Adrenal gland (tissue), 12 donors: ENCODE data around the gene ADAMTS7. TPM values are rescaled to one million over a fixed set of nuclear protein-coding genes. Genes with fewer than 3 reads are reported as not detected.
"Not testable (repeated sequence)": the region's sequence is repeated elsewhere in the genome, so short reads cannot be mapped to it uniquely, and the experiment has no call there.

Experiments
- DNase-seq, 7 donors: peaks; one replicate each; pipeline ENCODE4 v3.0.0-alpha.2; 2019 to 2020
- H3K27ac ChIP-seq, 5 donors: fragments of 200-600 bp; sonication (generic) in 4 of 5; 1 replicate in 3 of 5; 2 replicates in 2 of 5; pipeline versions ENCODE4 v1.5.1 to v1.8.0; 2016 to 2020; ENCODE audit warnings: mild to moderate bottlenecking in 1 of 5
- H3K27me3 ChIP-seq: fragments of 200-600 bp; 2 replicates; pipeline ENCODE4 v1.8.0; 2021
- H3K36me3 ChIP-seq, 2 donors: fragments of 200-600 bp; replicated peaks in 1 of 2; 1 replicate in 1 of 2; 2 replicates in 1 of 2; pipeline versions ENCODE4 v1.5.1 to v1.8.0; 2018 to 2022
- H3K4me1 ChIP-seq, 2 donors: fragments of 200-600 bp; replicated peaks in 1 of 2; 1 replicate in 1 of 2; 2 replicates in 1 of 2; pipeline versions ENCODE4 v1.5.1 to v1.8.0; 2018 to 2021
- H3K4me3 ChIP-seq, 4 donors: fragments of 200-600 bp; sonication (generic) in 3 of 4; one replicate each; pipeline ENCODE4 v1.5.1; 2016 to 2018
- H3K9me3 ChIP-seq, 3 donors: fragments of 200-600 bp; sonication (generic) in 1 of 3; replicated peaks in 1 of 3; 1 replicate in 2 of 3; 2 replicates in 1 of 3; pipeline versions ENCODE4 v1.5.1 to v1.8.0; 2016 to 2021
- CTCF ChIP-seq, 6 experiments: fragments of 450-650 bp in 4 of 6; fragments of 200-600 bp in 2 of 6; sonication (generic) in 1 of 6; IDR thresholded peaks; 1 replicate in 5 of 6; 2 replicates in 1 of 6; pipeline versions ENCODE4 v1.5.1 to v1.8.0; 2016 to 2021; ENCODE audit warnings: antibody characterized with exemption in 6 of 6, mild to moderate bottlenecking in 2 of 6, moderate library complexity in 1 of 6
- POLR2A ChIP-seq, 2 donors: fragments of 450-650 bp; IDR thresholded peaks; one replicate each; pipeline ENCODE4 v1.6.1; 2017; ENCODE audit warnings: antibody characterized with exemption in 2 of 2, mild to moderate bottlenecking in 2 of 2, moderate library complexity in 1 of 2
- WGBS, 4 donors: extraction: QIAGEN DNeasy Blood & Tissue Kit in 2 of 4; methylation state at CpG; one replicate each; pipeline versions ENCODE4 v1.1.5 to v1.1.7; 2013 to 2017; 5-methylcytosine and 5-hydroxymethylcytosine counted together
- intact Hi-C, 2 donors: fragments of 100-400 bp; cut with DNase I; formaldehyde crosslinking; loops; one replicate each; pipeline versions ENCODE4 v1.14.1 to v1.15.0; 2022 to 2023
- polyA plus RNA-seq, 3 donors: library from polyadenylated mRNA; stranded (reverse); fragments of 200-250 nt in 2 of 3; fragments of 350-450 nt in 1 of 3; fragmentation: Illumina TruSeq in 1 of 3; extraction: RNeasy Lipid Tissue Mini Kit (QIAGEN cat#74804) in 1 of 3; gene quantifications; one replicate each; pipeline ENCODE4 v1.2.3, GENCODE V29; 2013 to 2014
- total RNA-seq, 9 donors: library from RNA; depleted of rRNA in 4 of 9; stranded (reverse); fragments of >200 nt in 4 of 9; fragments of 120-200 nt in 1 of 9; fragmentation: NEBNext Ultra II Directional in 1 of 9; extraction: Animal tissue kit (Norgen Biotek cat#: 25700) in 1 of 9; gene quantifications; one replicate each; pipeline versions ENCODE4 v1.1.0 to v1.2.4, GENCODE V29; 2013 to 2023
- donor health status: healthy with polysubstance abuse.
- donor health status: Bipolar disorder and iron deficiency.
- donor health status: DM: yes; HTN: yes; CAD: no.
- donor health status: DM: no; HTN: no; CAD: no.
- donor health status: DM: no; HTN: no; CAD: no.
- donor health status: DM: yes; HTN: yes; CAD: no.

The ADAMTS7 gene
- total and polyA plus RNA-seq, 12 donors = 0.70 to 27.7 (median 10.0) TPM

- Histone ChIP-seq H3K4me1 (no peaks in the 10 kb centered on the region), H3K27me3 (no peaks in the 10 kb centered on the region), H3K27ac (no peak overlapping the region), H3K36me3 (no peaks in the 10 kb centered on the region), H3K4me3 (no peak overlapping the region), H3K9me3 (no peaks in the 10 kb centered on the region)
- intact Hi-C loops = no loop called here
- WGBS, 4 donors = 83 to 94% (median 90%) methylated on average over 3 to 8 of the region's 11 CpGs
- TF ChIP-seq CTCF (IDR thresholded peaks at IDR 0.05) (no peak), POLR2A (IDR thresholded peaks at IDR 0.05) (no peak)
- DNase-seq = no peak
Measured at GRCh38 chr15:78772738-78773137, 38.5 kb downstream of the ADAMTS7 start.

- H3K4me1 ChIP-seq, H3K27me3 ChIP-seq, H3K4me3 ChIP-seq, H3K27ac ChIP-seq, DNase-seq, H3K9me3 ChIP-seq, H3K36me3 ChIP-seq, intact Hi-C loops: not testable (repeated sequence)
- WGBS, 4 donors = 92 to 96% (median 93%) methylated on average over 20 to 23 of the region's 23 CpGs
Measured at GRCh38 chr15:78771436-78772000, 39.7 kb downstream of the ADAMTS7 start.

GRCh38 chr15:78771020-78771419, 40.2 kb downstream of the ADAMTS7 start:
- H3K4me1 ChIP-seq, H3K27ac ChIP-seq, H3K27me3 ChIP-seq, H3K36me3 ChIP-seq, DNase-seq, H3K4me3 ChIP-seq, H3K9me3 ChIP-seq, intact Hi-C loops: not testable (repeated sequence)
- 90 to 98% (median 94%) methylated on average over 4 to 9 of the region's 9 CpGs for WGBS, 4 donors

- 81 to 90% (median 86%) methylated on average over 7 to 12 of the region's 12 CpGs for WGBS, 4 donors
- not testable (repeated sequence) for H3K36me3 ChIP-seq, H3K27ac ChIP-seq, H3K9me3 ChIP-seq, DNase-seq, H3K4me1 ChIP-seq, H3K27me3 ChIP-seq, H3K4me3 ChIP-seq
- intact Hi-C loops = loop anchor here in 1 of 2 donors (10.0 kb wide), 1 partner anchor 45 kb away; the partner anchor contains the start of gene ADAMTS7
Measured at GRCh38 chr15:78769473-78770225, 41.6 kb downstream of the ADAMTS7 start.

- Histone ChIP-seq H3K27me3 (no peaks in the 10 kb centered on the region), H3K4me1 (no peaks in the 10 kb centered on the region), H3K36me3 (no peaks in the 10 kb centered on the region), H3K27ac (no peak overlapping the region), H3K9me3 (no peaks in the 10 kb centered on the region), H3K4me3 (no peak overlapping the region)
- WGBS, 4 donors = 79 to 91% (median 89%) methylated on average over 8 to 18 of the region's 18 CpGs
- intact Hi-C loops = loop anchor here in 1 of 2 donors (10.0 kb wide), 1 partner anchor 46 kb away; the partner anchor contains the start of gene ADAMTS7
- peak in 1 of 7 donors; percentile 13 for DNase-seq
- TF ChIP-seq POLR2A (IDR thresholded peaks at IDR 0.05) (no peak), CTCF (IDR thresholded peaks at IDR 0.05) (no peak)
Measured at GRCh38 chr15:78768531-78769408, 42.5 kb downstream of the ADAMTS7 start.
